Caco-2 (cell line): ENCODE measurements around the gene ARHGAP42. TPM values are rescaled to one million over a fixed set of nuclear protein-coding genes. Genes with fewer than 3 reads are reported as not detected.

Experiments
- BruUV-seq: library from RNA; stranded (reverse); fragments of 400-500 nt; replicated peaks from 2 replicates; lab custom pipeline; 2021; lab: Mats Ljungman, UMichigan
- CTCF ChIA-PET: fragments of 300-600 bp; sonication (Branson Sonifier 250); formaldehyde crosslinking; loops from one replicate; lab custom pipeline; 2022; ENCODE audit warnings: antibody characterized with exemption; lab: Charles Lee
- POLR2A ChIA-PET: fragments of 300-600 bp; sonication (Branson Sonifier 250); formaldehyde crosslinking; loops from one replicate; lab custom pipeline; 2022; ENCODE audit warnings: antibody characterized with exemption; lab: Charles Lee
- DNase-seq, 2 experiments: peaks; one replicate each; pipeline versions ENCODE4 v3.0.0 to v3.0.0-alpha.2; 2020 to 2022
- H3K27me3 ChIP-seq: replicated peaks from 2 replicates; pipeline ENCODE4 v1.6.0; 2011; ENCODE audit warnings: low read length; ENCODE audit not compliant: control insufficient read depth, insufficient read depth
- H3K36me3 ChIP-seq: 2 replicates; pipeline ENCODE4 v1.5.1; 2011; ENCODE audit warnings: low read length; ENCODE audit not compliant: control insufficient read depth, insufficient read depth
- H3K4me1 ChIP-seq: fragments of 250-450 bp; sonication (Bioruptor Pico); 2 replicates; pipeline ENCODE4 v1.5.1; 2020; ENCODE audit warnings: mild to moderate bottlenecking
- H3K4me3 ChIP-seq: 2 replicates; pipeline ENCODE4 v1.5.1; 2011; ENCODE audit warnings: low read depth, mild to moderate bottlenecking, control low read depth, low read length
- H3K9me3 ChIP-seq: fragments of 250-450 bp; sonication (Bioruptor Pico); 2 replicates; pipeline ENCODE4 v1.5.1; 2020; ENCODE audit warnings: mild to moderate bottlenecking, moderate library complexity
- H3K27ac Mint-ChIP-seq: one replicate; pipeline ENCODE4 v1.8.0; 2022; ENCODE audit warnings: mixed read lengths; ENCODE audit not compliant: unreplicated experiment
- H3K27me3 Mint-ChIP-seq: one replicate; pipeline ENCODE4 v1.8.0; 2022; ENCODE audit warnings: mixed read lengths; ENCODE audit not compliant: insufficient read depth, unreplicated experiment
- H3K36me3 Mint-ChIP-seq: one replicate; pipeline ENCODE4 v1.8.0; 2022; ENCODE audit warnings: mild to moderate bottlenecking, mixed read lengths; ENCODE audit not compliant: insufficient read depth, unreplicated experiment
- H3K4me1 Mint-ChIP-seq: one replicate; pipeline ENCODE4 v1.8.0; 2022; ENCODE audit warnings: low read depth, mixed read lengths; ENCODE audit not compliant: unreplicated experiment
- H3K4me3 Mint-ChIP-seq: one replicate; pipeline ENCODE4 v1.8.0; 2022; ENCODE audit warnings: mild to moderate bottlenecking, moderate library complexity, mixed read lengths; ENCODE audit not compliant: unreplicated experiment
- H3K9me3 Mint-ChIP-seq: one replicate; pipeline ENCODE4 v1.8.0; 2022; ENCODE audit warnings: mixed read lengths; ENCODE audit not compliant: unreplicated experiment
- CTCF ChIP-seq, 2 experiments: fragments of 200-600 bp in 1 of 2; IDR thresholded peaks; 1 replicate in 1 of 2; 2 replicates in 1 of 2; pipeline versions ENCODE4 v1.5.1 to v1.8.0; 2011 to 2022; ENCODE audit warnings: antibody characterized with exemption in 1 of 2, control low read depth in 1 of 2, inconsistent platforms in 1 of 2, low read depth in 1 of 2, low read length in 1 of 2, mild to moderate bottlenecking in 1 of 2, moderate library complexity in 1 of 2; ENCODE audit not compliant: insufficient read depth in 1 of 2, severe bottlenecking in 1 of 2, unreplicated experiment in 1 of 2
- intact Hi-C: fragments of 100-400 bp; cut with micrococcal nuclease; formaldehyde crosslinking; loops from one replicate; pipeline ENCODE4 v1.10.0; 2022; ENCODE audit not compliant: unreplicated experiment
- total RNA-seq: library from RNA; stranded (reverse); gene quantifications from 2 replicates; pipeline ENCODE4 v1.2.3, GENCODE V29; 2022

The ARHGAP42 gene
- total RNA-seq, 1 experiment from 2014 or later, result 8.4 TPM

GRCh38 chr11:100865443-100866065 lies 178.5 kb downstream of the ARHGAP42 start:
- H3K36me3 ChIP-seq, result no peaks in the 10 kb centered on the region
- ChIA-PET CTCF (no interaction called here), POLR2A (no interaction called here)
- H3K4me3 ChIP-seq, result no peak overlapping the region
- intact Hi-C loops, result no loop called here
- no peaks in the 10 kb centered on the region for H3K27me3 ChIP-seq
- TF ChIP-seq CTCF (IDR thresholded peaks at IDR 0.05; ENCODE audit: insufficient read depth in 1 of 2, low read depth in 1 of 2, low read length in 1 of 2, severe bottlenecking in 1 of 2, unreplicated experiment in 1 of 2), result no peak
- Mint-ChIP-seq H3K27ac (no peak overlapping the region), H3K4me1 (peaks cover 15% of the 10 kb centered on the region), H3K36me3 (no peaks in the 10 kb centered on the region), H3K9me3 (peaks cover 6% of the 10 kb centered on the region), H3K4me3 (no peak overlapping the region), H3K27me3 (no peaks in the 10 kb centered on the region)
- H3K9me3 ChIP-seq, result no peaks in the 10 kb centered on the region
- BruUV-seq, result no TSS peak
- DNase-seq, result no peak
- H3K4me1 ChIP-seq, result peaks cover 36% of the 10 kb centered on the region

GRCh38 chr11:100866453-100866852 lies 179.4 kb downstream of the ARHGAP42 start:
- no peak overlapping the region for H3K27ac Mint-ChIP-seq
- Histone ChIP-seq H3K27me3 (no peaks in the 10 kb centered on the region), H3K9me3 (no peaks in the 10 kb centered on the region), H3K4me3 (no peak overlapping the region), H3K4me1 (peaks cover 27% of the 10 kb centered on the region), H3K36me3 (no peaks in the 10 kb centered on the region)
- peaks cover 4% of the 10 kb centered on the region for H3K9me3 Mint-ChIP-seq
- no TSS peak for BruUV-seq
- ChIA-PET CTCF (no interaction called here), POLR2A (no interaction called here)
- intact Hi-C loops, result no loop called here
- no peaks in the 10 kb centered on the region for H3K36me3 Mint-ChIP-seq
- no peak overlapping the region for H3K4me3 Mint-ChIP-seq
- peaks cover 6% of the 10 kb centered on the region for H3K4me1 Mint-ChIP-seq
- no peak for DNase-seq
- H3K27me3 Mint-ChIP-seq, result no peaks in the 10 kb centered on the region
- no peak for TF ChIP-seq CTCF (IDR thresholded peaks at IDR 0.05; ENCODE audit: insufficient read depth in 1 of 2, low read depth in 1 of 2, low read length in 1 of 2, severe bottlenecking in 1 of 2, unreplicated experiment in 1 of 2)

DNA sequence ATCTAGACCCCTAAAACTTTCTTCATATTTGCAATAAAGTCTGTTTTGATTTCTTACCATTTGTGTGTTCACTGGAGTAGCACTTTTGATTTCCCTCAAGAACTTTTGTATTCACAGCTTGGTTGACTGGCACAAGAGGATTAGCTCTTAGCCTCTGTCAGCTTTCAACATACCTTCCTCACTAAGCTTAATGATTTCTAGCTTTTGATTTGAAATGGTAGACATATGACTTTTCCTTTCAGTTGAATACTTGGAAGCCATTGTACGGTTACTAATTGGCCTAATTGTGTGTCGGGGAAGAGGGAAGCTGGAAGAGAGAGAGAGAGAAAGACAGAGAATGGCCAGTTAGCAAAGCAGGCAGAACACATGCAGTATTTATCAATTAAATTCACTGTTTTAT lies 180.5 kb downstream of the ARHGAP42 start:
- H3K9me3 Mint-ChIP-seq, result no peaks in the 10 kb centered on the region
- H3K36me3 Mint-ChIP-seq, result no peaks in the 10 kb centered on the region
- BruUV-seq, result no TSS peak
- no peak for DNase-seq
- no peak overlapping the region for H3K4me3 ChIP-seq
- TF ChIP-seq CTCF (IDR thresholded peaks at IDR 0.05; ENCODE audit: insufficient read depth in 1 of 2, low read depth in 1 of 2, low read length in 1 of 2, severe bottlenecking in 1 of 2, unreplicated experiment in 1 of 2), result no peak
- ChIA-PET CTCF (no interaction called here), POLR2A (no interaction called here)
- no peak overlapping the region for H3K4me3 Mint-ChIP-seq
- no peak overlapping the region for H3K27ac Mint-ChIP-seq
- H3K36me3 ChIP-seq, result no peaks in the 10 kb centered on the region
- no peaks in the 10 kb centered on the region for H3K27me3 Mint-ChIP-seq
- peaks cover 19% of the 10 kb centered on the region for H3K4me1 ChIP-seq
- intact Hi-C loops, result no loop called here
- H3K9me3 ChIP-seq, result no peaks in the 10 kb centered on the region
- no peaks in the 10 kb centered on the region for H3K27me3 ChIP-seq
- H3K4me1 Mint-ChIP-seq, result no peaks in the 10 kb centered on the region
